ENCODE measurements around the gene PRPF6. TPM values are rescaled to one million over a fixed set of nuclear protein-coding genes. Genes with fewer than 3 reads are reported as not detected.

Gene PRPF6
- total and polyA plus RNA-seq, 2 of the 13 experiments (the other 11 are each of a cell fraction or from before 2014, with no cell fraction given) = 63.7 to 101 TPM

GRCh38 chr20:64024141-64024990 is 43.4 kb downstream of the PRPF6 start (continued):
- TF ChIP-seq HINFP (CRISPR knock-in tag; IDR thresholded peaks at IDR 0.05; ENCODE audit: low read depth) (peak; percentile 83; the same call in 1 of the 2 replicates), ZBTB26 (CRISPR knock-in tag; IDR thresholded peaks at IDR 0.05; ENCODE audit: borderline replicate concordance) (peak; percentile 78; the same call in 1 of the 2 replicates), ZNF547 (CRISPR knock-in tag; IDR thresholded peaks at IDR 0.05) (peak; percentile 92; the same call in 1 of the 2 replicates), TFDP2 (CRISPR knock-in tag; IDR thresholded peaks at IDR 0.05) (no peak; the same call in none of the 2 replicates), ATAD3A (CRISPR knock-in tag; IDR thresholded peaks at IDR 0.05) (peak; percentile 88; the same call in 1 of the 2 replicates), ZFP91 (CRISPR knock-in tag; IDR thresholded peaks at IDR 0.05; ENCODE audit: borderline replicate concordance) (peak; percentile 77), ZMYM2 (CRISPR knock-in tag; IDR thresholded peaks at IDR 0.05) (peak; percentile 86), ZNF282 (IDR thresholded peaks at IDR 0.05; ENCODE audit: partially characterized antibody) (no peak), HNRNPH1 (optimal IDR thresholded peaks at IDR 0.05; ENCODE audit: low read depth, low read length) (no peak), ZNF652 (CRISPR knock-in tag; IDR thresholded peaks at IDR 0.05; ENCODE audit: borderline replicate concordance, low read depth) (0 out of 2 replicates have a peak, but pooled peaks have one; percentile 43), ZNF17 (CRISPR knock-in tag; IDR thresholded peaks at IDR 0.05) (no peak), SP1 (IDR thresholded peaks at IDR 0.05) (no peak), SP1 (CRISPR knock-in tag; IDR thresholded peaks at IDR 0.05) (peak; percentile 32; the same call in 1 of the 2 replicates), MTA1 (CRISPR knock-in tag; IDR thresholded peaks at IDR 0.05; ENCODE audit: borderline replicate concordance) (peak; percentile 96; the same call in 1 of the 2 replicates), SYNCRIP (IDR thresholded peaks at IDR 0.05; ENCODE audit: insufficient read depth, low read depth, low read length) (no peak), ZNF12 (CRISPR knock-in tag; IDR thresholded peaks at IDR 0.05) (peak; percentile 57; the same call in 1 of the 2 replicates)

Measured in HepG2 (cell line).